Measurements from ENCODE around the gene CLASP1. TPM values are rescaled to one million over a fixed set of nuclear protein-coding genes. Genes with fewer than 3 reads are reported as not detected.

The CLASP1 gene
- total and polyA plus RNA-seq, 2 experiments from 2014 or later, result 20.1 to 45.9 TPM

- no peak overlapping the region for H2AFZ ChIP-seq
- H3K9me3 ChIP-seq (ENCODE audit: low read depth), result no peaks in the 10 kb centered on the region
- no peaks in the 10 kb centered on the region for H3K36me3 ChIP-seq (replicated peaks; ENCODE audit: insufficient read depth, low read depth)
- H3K27me3 ChIP-seq, result no peaks in the 10 kb centered on the region
- H3K4me2 ChIP-seq, result no peak overlapping the region
- peaks cover 3% of the 10 kb centered on the region for H3K4me1 ChIP-seq (ENCODE audit: insufficient read depth)
- no peaks in the 10 kb centered on the region for H4K20me1 ChIP-seq (ENCODE audit: insufficient read depth, poor library complexity, severe bottlenecking)
- TF ChIP-seq, protein P1, sequence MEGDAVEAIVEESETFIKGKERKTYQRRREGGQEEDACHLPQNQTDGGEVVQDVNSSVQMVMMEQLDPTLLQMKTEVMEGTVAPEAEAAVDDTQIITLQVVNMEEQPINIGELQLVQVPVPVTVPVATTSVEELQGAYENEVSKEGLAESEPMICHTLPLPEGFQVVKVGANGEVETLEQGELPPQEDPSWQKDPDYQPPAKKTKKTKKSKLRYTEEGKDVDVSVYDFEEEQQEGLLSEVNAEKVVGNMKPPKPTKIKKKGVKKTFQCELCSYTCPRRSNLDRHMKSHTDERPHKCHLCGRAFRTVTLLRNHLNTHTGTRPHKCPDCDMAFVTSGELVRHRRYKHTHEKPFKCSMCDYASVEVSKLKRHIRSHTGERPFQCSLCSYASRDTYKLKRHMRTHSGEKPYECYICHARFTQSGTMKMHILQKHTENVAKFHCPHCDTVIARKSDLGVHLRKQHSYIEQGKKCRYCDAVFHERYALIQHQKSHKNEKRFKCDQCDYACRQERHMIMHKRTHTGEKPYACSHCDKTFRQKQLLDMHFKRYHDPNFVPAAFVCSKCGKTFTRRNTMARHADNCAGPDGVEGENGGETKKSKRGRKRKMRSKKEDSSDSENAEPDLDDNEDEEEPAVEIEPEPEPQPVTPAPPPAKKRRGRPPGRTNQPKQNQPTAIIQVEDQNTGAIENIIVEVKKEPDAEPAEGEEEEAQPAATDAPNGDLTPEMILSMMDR (IDR thresholded peaks at IDR 0.05; ENCODE audit: poor library complexity), result no peak
- no peak for TF ChIP-seq EZH2 (IDR thresholded peaks at IDR 0.05; ENCODE audit: borderline replicate concordance)
- no peak for TF ChIP-seq EZH2phosphoT487 (IDR thresholded peaks at IDR 0.05; ENCODE audit: low read depth, severe bottlenecking, unreplicated experiment)
- WGBS (ENCODE audit: low lambda C conversion rate, missing lambda C conversion rate), result 96% methylated on average over 4 of the region's 4 CpGs
- H3K4me3 ChIP-seq, result no peak overlapping the region
- DNase-seq (ENCODE audit: low spot score), result no peak
- H3K9me2 ChIP-seq (replicated peaks; ENCODE audit: insufficient read depth), result no peaks in the 10 kb centered on the region
- no peak overlapping the region for H3K27ac ChIP-seq
- peaks cover 34% of the 10 kb centered on the region for H3K79me2 ChIP-seq
These were observed 178.3 kb downstream of the CLASP1 start for GRCh38 chr2:121470917-121471316.

- H3K4me1 ChIP-seq (ENCODE audit: insufficient read depth), result peaks cover 3% of the 10 kb centered on the region
- no peaks in the 10 kb centered on the region for H4K20me1 ChIP-seq (ENCODE audit: insufficient read depth, poor library complexity, severe bottlenecking)
- H3K36me3 ChIP-seq (replicated peaks; ENCODE audit: insufficient read depth, low read depth), result no peaks in the 10 kb centered on the region
- WGBS (ENCODE audit: low lambda C conversion rate, missing lambda C conversion rate), result 79% methylated on average over 3 of the region's 3 CpGs
- no peaks in the 10 kb centered on the region for H3K9me2 ChIP-seq (replicated peaks; ENCODE audit: insufficient read depth)
- no peaks in the 10 kb centered on the region for H3K27me3 ChIP-seq
- no peaks in the 10 kb centered on the region for H3K9me3 ChIP-seq (ENCODE audit: low read depth)
- peaks cover 19% of the 10 kb centered on the region for H3K79me2 ChIP-seq
- no peak overlapping the region for H3K4me3 ChIP-seq
- peak overlapping the region; percentile 25 for H3K27ac ChIP-seq
- H3K4me2 ChIP-seq, result no peak overlapping the region
- no peak overlapping the region for H2AFZ ChIP-seq
- DNase-seq (ENCODE audit: low spot score), result peak; percentile 21
- TF ChIP-seq EZH2phosphoT487 (IDR thresholded peaks at IDR 0.05; ENCODE audit: low read depth, severe bottlenecking, unreplicated experiment) (no peak), EZH2 (IDR thresholded peaks at IDR 0.05; ENCODE audit: borderline replicate concordance) (no peak)
- TF ChIP-seq, protein P1 (IDR thresholded peaks at IDR 0.05; ENCODE audit: poor library complexity), result no peak
These were observed 179.9 kb downstream of the CLASP1 start for GRCh38 chr2:121469356-121469755.

- 92% methylated on average over 6 of the region's 6 CpGs for WGBS (ENCODE audit: low lambda C conversion rate, missing lambda C conversion rate)
- no peak for DNase-seq (ENCODE audit: low spot score)
These were observed 180.3 kb downstream of the CLASP1 start for GRCh38 chr2:121468936-121469335.

More at GRCh38 chr2:121468936-121469335, 180.3 kb downstream of the CLASP1 start:
- no peaks in the 10 kb centered on the region for H3K9me3 ChIP-seq (ENCODE audit: low read depth)
- H3K4me2 ChIP-seq, result no peak overlapping the region
- H4K20me1 ChIP-seq (ENCODE audit: insufficient read depth, poor library complexity, severe bottlenecking), result no peaks in the 10 kb centered on the region
- H3K9me2 ChIP-seq (replicated peaks; ENCODE audit: insufficient read depth), result no peaks in the 10 kb centered on the region
- H3K4me1 ChIP-seq (ENCODE audit: insufficient read depth), result peaks cover 3% of the 10 kb centered on the region
- H3K79me2 ChIP-seq, result peaks cover 15% of the 10 kb centered on the region
- no peaks in the 10 kb centered on the region for H3K27me3 ChIP-seq
- TF ChIP-seq EZH2 (IDR thresholded peaks at IDR 0.05; ENCODE audit: borderline replicate concordance) (no peak), EZH2phosphoT487 (IDR thresholded peaks at IDR 0.05; ENCODE audit: low read depth, severe bottlenecking, unreplicated experiment) (no peak)
- TF ChIP-seq, protein P1 (IDR thresholded peaks at IDR 0.05; ENCODE audit: poor library complexity), result no peak
- H3K36me3 ChIP-seq (replicated peaks; ENCODE audit: insufficient read depth, low read depth), result no peaks in the 10 kb centered on the region
- H2AFZ ChIP-seq, result no peak overlapping the region
- peak overlapping the region; percentile 25 for H3K27ac ChIP-seq
- no peak overlapping the region for H3K4me3 ChIP-seq

All from hepatocyte (in vitro differentiated cells).